SU-DHL-6 (cell line): ENCODE data around the gene FAXDC2.

Source experiments
- CTCF ChIP-seq: fragments of 200-600 bp; sonication (generic); IDR thresholded peaks from one replicate; pipeline ENCODE4 v1.5.1; 2017; ENCODE audit warnings: antibody characterized with exemption, mild to moderate bottlenecking, low read length, moderate library complexity; ENCODE audit not compliant: insufficient read depth, poor library complexity, severe bottlenecking
- EZH2phosphoT487 ChIP-seq: fragments of 200-600 bp; sonication (generic), shearing (Covaris generic); conservative IDR thresholded peaks from 2 replicates; pipeline ENCODE4 v1.6.1; 2018; ENCODE audit warnings: mild to moderate bottlenecking, antibody characterized with exemption, low read length, moderate library complexity, mixed read lengths

- TF ChIP-seq CTCF (no peak), EZH2phosphoT487 (no peak)
These were observed 607 bp downstream of the FAXDC2 start for GRCh38 chr5:154849791-154850201.
